Stimulated activated CD8-positive, alpha-beta memory T cell treated with anti-CD3 and anti-CD28 coated beads, Interleukin-2, amount 100 ng/mL, for 48 hours (primary cell): Measurements from ENCODE around the gene TAS1R1.
"Not testable (repeated sequence)": the region's sequence is repeated elsewhere in the genome, so short reads cannot be mapped to it uniquely, and the experiment has no call there.

Source experiments
- DNase-seq, 2 donors: peaks; one replicate each; pipeline ENCODE4 v3.0.0-alpha.2; 2020; ENCODE audit warnings: low read depth in 2 of 2

Gene TAS1R1

GRCh38 chr1:6521536-6521935 is 33.6 kb upstream of the TAS1R1 start:
- DNase-seq = no peak

- no peak for DNase-seq
Measured at GRCh38 chr1:6523566-6523965, 31.5 kb upstream of the TAS1R1 start.

- DNase-seq = no peak
Measured at GRCh38 chr1:6526316-6526715, 28.8 kb upstream of the TAS1R1 start.

GRCh38 chr1:6528492-6528891 is 26.6 kb upstream of the TAS1R1 start:
- no peak for DNase-seq

GRCh38 chr1:6530504-6531160 is 24.5 kb upstream of the TAS1R1 start:
- no peak for DNase-seq

- DNase-seq = no peak
Measured at GRCh38 chr1:6531996-6532395, 23.1 kb upstream of the TAS1R1 start.

GRCh38 chr1:6534248-6534822 is 20.8 kb upstream of the TAS1R1 start:
- DNase-seq = no peak

- DNase-seq = no peak
Measured at GRCh38 chr1:6535214-6535613, 19.9 kb upstream of the TAS1R1 start.

- no peak for DNase-seq
Measured at GRCh38 chr1:6536291-6536690, 18.8 kb upstream of the TAS1R1 start.

- no peak for DNase-seq
Measured at GRCh38 chr1:6538956-6539355, 16.2 kb upstream of the TAS1R1 start.

- DNase-seq = no peak
Measured at GRCh38 chr1:6544831-6545230, 10.3 kb upstream of the TAS1R1 start.

- DNase-seq = no peak
Measured at GRCh38 chr1:6545276-6546112, 9.6 kb upstream of the TAS1R1 start.

- DNase-seq = no peak
Measured at GRCh38 chr1:6546326-6546725, 8.8 kb upstream of the TAS1R1 start.

GRCh38 chr1:6547301-6547700 is 7.8 kb upstream of the TAS1R1 start:
- no peak for DNase-seq

GRCh38 chr1:6554031-6554906 is 838 bp upstream of the TAS1R1 start, which contains the start of gene NOL9:
NOL9 (minus strand) TSS chr1:6554513; CDS start chr1:6554502, 11 bp downstream.
- DNase-seq = peak; percentile 92 to 93

GRCh38 chr1:6557597-6557996 is 2.5 kb downstream of the TAS1R1 start:
- no peak for DNase-seq

GRCh38 chr1:6559161-6559560 is 4.1 kb downstream of the TAS1R1 start:
- DNase-seq = not testable (repeated sequence)

- no peak for DNase-seq
Measured at GRCh38 chr1:6560267-6560666, 5.2 kb downstream of the TAS1R1 start.

- DNase-seq = no peak
Measured at GRCh38 chr1:6569033-6569432, 13.9 kb downstream of the TAS1R1 start.

GRCh38 chr1:6570100-6570499 is 15.0 kb downstream of the TAS1R1 start:
- no peak for DNase-seq

- DNase-seq = no peak
Measured at GRCh38 chr1:6570987-6571386, 15.9 kb downstream of the TAS1R1 start.
